ENCODE measurements around the gene ARHGAP28.

Gene ARHGAP28

GRCh38 chr18:6940451-6940850 lies 210.9 kb downstream of the ARHGAP28 start:
- DNase-seq = no peak

GRCh38 chr18:6941996-6942395 lies 212.5 kb downstream of the ARHGAP28 start:
- no peak for DNase-seq

- DNase-seq = no peak
Observed at GRCh38 chr18:6942742-6943141, 213.2 kb downstream of the ARHGAP28 start.

GRCh38 chr18:6943143-6943542 lies 213.6 kb downstream of the ARHGAP28 start:
- DNase-seq = no peak

GRCh38 chr18:6947338-6948030 lies 218.0 kb downstream of the ARHGAP28 start:
- no peak for DNase-seq

GRCh38 chr18:6948281-6949055 lies 219.0 kb downstream of the ARHGAP28 start:
- DNase-seq = no peak

GRCh38 chr18:6949800-6950586 lies 220.5 kb downstream of the ARHGAP28 start:
- DNase-seq = no peak

- DNase-seq = no peak
Observed at GRCh38 chr18:6950641-6951040, 221.1 kb downstream of the ARHGAP28 start.

GRCh38 chr18:6951336-6952090 lies 222.0 kb downstream of the ARHGAP28 start:
- no peak for DNase-seq

GRCh38 chr18:6954501-6954900 lies 225.0 kb downstream of the ARHGAP28 start:
- DNase-seq = no peak

- DNase-seq = no peak
Observed at GRCh38 chr18:6955304-6955703, 225.8 kb downstream of the ARHGAP28 start.

GRCh38 chr18:6956495-6956894 lies 227.0 kb downstream of the ARHGAP28 start:
- no peak for DNase-seq

- DNase-seq = no peak
Observed at GRCh38 chr18:6956999-6957398, 227.5 kb downstream of the ARHGAP28 start.

- DNase-seq = no peak
Observed at GRCh38 chr18:6959110-6959509, 229.6 kb downstream of the ARHGAP28 start.

GRCh38 chr18:6960124-6960523 lies 230.6 kb downstream of the ARHGAP28 start:
- DNase-seq = no peak

- no peak for DNase-seq
Observed at GRCh38 chr18:6960656-6961055, 231.1 kb downstream of the ARHGAP28 start.

- no peak for DNase-seq
Observed at GRCh38 chr18:6961331-6961730, 231.8 kb downstream of the ARHGAP28 start.

GRCh38 chr18:6962571-6963451 lies 233.3 kb downstream of the ARHGAP28 start:
- DNase-seq = no peak

- no peak for DNase-seq
Observed at GRCh38 chr18:6963452-6964097, 234.1 kb downstream of the ARHGAP28 start.
